HepG2 (cell line): Measurements from ENCODE around the gene CCDC73.

Experiments used
- POLR2A ChIP-seq, 2 experiments: IDR thresholded peaks; 2 replicates each; pipeline ENCODE4 v1.6.1; 2011; ENCODE audit warnings: low read depth in 2 of 2, low read length in 2 of 2, mild to moderate bottlenecking in 1 of 2, moderate library complexity in 1 of 2; ENCODE audit not compliant: insufficient read depth in 1 of 2
- RARG ChIP-seq: sonication (generic); formaldehyde crosslinking; IDR thresholded peaks from 2 replicates; pipeline ENCODE4 v1.4.0; 2020; ENCODE audit warnings: low read depth, mild to moderate bottlenecking, missing genetic modification reagents
- RFX5 ChIP-seq: IDR thresholded peaks from 2 replicates; pipeline ENCODE4 v1.6.1; 2011; ENCODE audit warnings: low read depth, low read length, improper control_type of control experiment
- TCF12 ChIP-seq, 2 experiments: fragments of 450-650 bp in 1 of 2; sonication (generic) in 1 of 2; formaldehyde crosslinking in 1 of 2; IDR thresholded peaks; 2 replicates each; pipeline versions ENCODE4 v1.6.1 to v1.8.0; 2017 to 2022; ENCODE audit warnings: antibody characterized with exemption in 1 of 2, mild to moderate bottlenecking in 1 of 2, missing genetic modification reagents in 1 of 2, moderate library complexity in 1 of 2
- ZNF468 ChIP-seq: sonication (generic); formaldehyde crosslinking; IDR thresholded peaks from 2 replicates; pipeline ENCODE4 v1.8.0; 2022; ENCODE audit warnings: mild to moderate bottlenecking, moderate library complexity, missing genetic modification reagents
- ZNF510 ChIP-seq: sonication (generic); formaldehyde crosslinking; IDR thresholded peaks from 2 replicates; pipeline ENCODE4 v1.4.0; 2020; ENCODE audit warnings: low read depth, mild to moderate bottlenecking, missing genetic modification reagents
- TF ChIP-seq, protein P1 (sequence below): IDR thresholded peaks from 2 replicates; pipeline ENCODE4 v1.6.1; 2016; ENCODE audit warnings: low read depth, control low read depth

DNA sequence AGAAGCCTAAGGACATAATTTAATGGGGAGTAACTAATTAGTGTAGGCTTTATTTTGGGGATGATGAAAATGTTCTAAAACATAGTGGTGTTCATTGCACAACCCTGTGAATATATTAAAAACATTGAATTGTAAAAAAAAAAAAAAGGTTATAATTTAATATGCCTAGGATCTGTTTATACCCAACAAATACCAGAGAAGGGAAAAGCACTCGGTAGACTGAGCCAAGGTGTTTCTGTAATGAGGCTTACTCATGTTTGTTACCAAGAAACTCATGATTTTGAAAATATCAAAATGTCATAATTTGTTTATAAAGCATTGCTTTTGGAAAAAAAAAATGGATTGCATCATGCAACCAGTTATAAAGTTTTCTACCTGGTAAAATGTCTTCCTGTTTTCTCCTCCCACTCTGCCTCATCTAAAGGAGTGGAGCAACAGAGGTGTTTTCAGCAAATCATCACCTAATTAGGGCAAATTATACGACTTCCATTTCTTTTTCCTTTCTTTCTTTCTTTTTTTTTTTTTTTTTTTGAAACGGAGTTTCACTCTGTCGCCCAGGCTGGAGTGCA, 225.1 kb downstream of the CCDC73 start:
- TF ChIP-seq RFX5: no peak
- TF ChIP-seq TCF12 (IDR thresholded peaks at IDR 0.05): no peak
- no peak for TF ChIP-seq TCF12 (CRISPR knock-in tag; IDR thresholded peaks at IDR 0.05)
- TF ChIP-seq POLR2A (IDR thresholded peaks at IDR 0.05; ENCODE audit: insufficient read depth in 1 of 2, low read depth in 2 of 2, low read length in 2 of 2): no peak
- TF ChIP-seq, protein P1, sequence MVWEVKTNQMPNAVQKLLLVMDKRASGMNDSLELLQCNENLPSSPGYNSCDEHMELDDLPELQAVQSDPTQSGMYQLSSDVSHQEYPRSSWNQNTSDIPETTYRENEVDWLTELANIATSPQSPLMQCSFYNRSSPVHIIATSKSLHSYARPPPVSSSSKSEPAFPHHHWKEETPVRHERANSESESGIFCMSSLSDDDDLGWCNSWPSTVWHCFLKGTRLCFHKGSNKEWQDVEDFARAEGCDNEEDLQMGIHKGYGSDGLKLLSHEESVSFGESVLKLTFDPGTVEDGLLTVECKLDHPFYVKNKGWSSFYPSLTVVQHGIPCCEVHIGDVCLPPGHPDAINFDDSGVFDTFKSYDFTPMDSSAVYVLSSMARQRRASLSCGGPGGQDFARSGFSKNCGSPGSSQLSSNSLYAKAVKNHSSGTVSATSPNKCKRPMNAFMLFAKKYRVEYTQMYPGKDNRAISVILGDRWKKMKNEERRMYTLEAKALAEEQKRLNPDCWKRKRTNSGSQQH (CRISPR knock-in tag): no peak
- TF ChIP-seq ZNF468 (CRISPR knock-in tag): no peak
- no peak for TF ChIP-seq ZNF510 (CRISPR knock-in tag)
- no peak for TF ChIP-seq RARG (CRISPR knock-in tag)
